ENCODE data around the gene CLEC7A. TPM values are rescaled to one million over a fixed set of nuclear protein-coding genes. Genes with fewer than 3 reads are reported as not detected.
A peak's percentile ranks its signal among the peaks of the same experiment; 100 is the strongest.

Gene CLEC7A
- total RNA-seq (not detected in 2 replicates), polyA plus RNA-seq (0.03 TPM in 1 of 2 replicates, not detected in the other), polyA minus RNA-seq (ENCODE audit: low replicate concordance) (not detected in 2 replicates)
- polyA plus RNA-seq (2012) = not detected in 2 replicates

DNA sequence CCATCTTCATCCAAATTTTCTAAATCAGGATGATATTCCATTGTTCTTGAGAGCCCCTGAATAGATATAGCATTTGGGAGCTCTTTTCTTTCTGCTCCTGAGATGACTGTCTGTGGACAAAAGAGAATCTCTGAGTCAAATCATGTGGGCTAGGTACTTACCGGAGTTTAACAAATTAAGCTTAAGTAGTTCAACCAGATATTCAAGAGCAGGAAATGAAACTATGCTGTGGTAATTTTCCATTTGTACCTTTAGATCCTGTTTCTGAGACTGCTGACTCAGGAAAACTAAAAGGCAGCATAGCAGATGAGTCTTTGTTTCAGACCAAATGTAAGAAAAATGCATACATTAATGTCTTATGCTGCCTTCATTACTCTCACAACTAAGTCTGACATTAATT, at the start of gene CLEC7A:
CLEC7A (minus strand) TSS at position 158 of the 400 bp plus-strand sequence; CDS start at position 41, 117 bp downstream.
- TF ChIP-seq, protein P1, sequence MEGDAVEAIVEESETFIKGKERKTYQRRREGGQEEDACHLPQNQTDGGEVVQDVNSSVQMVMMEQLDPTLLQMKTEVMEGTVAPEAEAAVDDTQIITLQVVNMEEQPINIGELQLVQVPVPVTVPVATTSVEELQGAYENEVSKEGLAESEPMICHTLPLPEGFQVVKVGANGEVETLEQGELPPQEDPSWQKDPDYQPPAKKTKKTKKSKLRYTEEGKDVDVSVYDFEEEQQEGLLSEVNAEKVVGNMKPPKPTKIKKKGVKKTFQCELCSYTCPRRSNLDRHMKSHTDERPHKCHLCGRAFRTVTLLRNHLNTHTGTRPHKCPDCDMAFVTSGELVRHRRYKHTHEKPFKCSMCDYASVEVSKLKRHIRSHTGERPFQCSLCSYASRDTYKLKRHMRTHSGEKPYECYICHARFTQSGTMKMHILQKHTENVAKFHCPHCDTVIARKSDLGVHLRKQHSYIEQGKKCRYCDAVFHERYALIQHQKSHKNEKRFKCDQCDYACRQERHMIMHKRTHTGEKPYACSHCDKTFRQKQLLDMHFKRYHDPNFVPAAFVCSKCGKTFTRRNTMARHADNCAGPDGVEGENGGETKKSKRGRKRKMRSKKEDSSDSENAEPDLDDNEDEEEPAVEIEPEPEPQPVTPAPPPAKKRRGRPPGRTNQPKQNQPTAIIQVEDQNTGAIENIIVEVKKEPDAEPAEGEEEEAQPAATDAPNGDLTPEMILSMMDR (conservative IDR thresholded peaks at IDR 0.05 in 1 of 2, IDR thresholded peaks at IDR 0.05 in 1 of 2; ENCODE audit: low read depth in 1 of 2, low read length in 2 of 2) = no peak
- TF ChIP-seq EZH2 (IDR thresholded peaks at IDR 0.05; ENCODE audit: low read length, missing control alignments) = no peak
- no peak within 1 kb of the TSS for H3K27ac ChIP-seq (ENCODE audit: insufficient read depth, low read length)
- H3K4me2 ChIP-seq (ENCODE audit: extremely low read depth, insufficient read depth, low read length) = no peak within 1 kb of the TSS
- H3K36me3 ChIP-seq (ENCODE audit: control insufficient read depth, insufficient read depth, low read length) = no peaks in the 10 kb centered on the region
- no peaks in the 10 kb centered on the region for H3K9me3 ChIP-seq (ENCODE audit: control insufficient read depth, insufficient read depth, low read depth, low read length)
- H4K20me1 ChIP-seq (ENCODE audit: control insufficient read depth, extremely low read depth, insufficient read depth, low read length) = no peaks in the 10 kb centered on the region
- H3K4me3 ChIP-seq (replicated peaks in 1 of 4; ENCODE audit: control extremely low read depth in 1 of 4, insufficient read depth in 1 of 4, low read depth in 3 of 4, low read length in 4 of 4) = no peak within 1 kb of the TSS
- no peaks in the 10 kb centered on the region for H3K4me1 ChIP-seq (ENCODE audit: control insufficient read depth, extremely low read depth, insufficient read depth, low read length)
- H3K27me3 ChIP-seq (ENCODE audit: control insufficient read depth, insufficient read depth, low read length) = no peaks in the 10 kb centered on the region
- H3K9ac ChIP-seq (ENCODE audit: insufficient read depth, low read length) = no peak within 1 kb of the TSS
- H2AFZ ChIP-seq (ENCODE audit: low read length) = no peak within 1 kb of the TSS
- no peaks in the 10 kb centered on the region for H3K79me2 ChIP-seq (ENCODE audit: control insufficient read depth, insufficient read depth, low read length)
- no peak for DNase-seq (ENCODE audit: low read depth in 2 of 2)

DNA sequence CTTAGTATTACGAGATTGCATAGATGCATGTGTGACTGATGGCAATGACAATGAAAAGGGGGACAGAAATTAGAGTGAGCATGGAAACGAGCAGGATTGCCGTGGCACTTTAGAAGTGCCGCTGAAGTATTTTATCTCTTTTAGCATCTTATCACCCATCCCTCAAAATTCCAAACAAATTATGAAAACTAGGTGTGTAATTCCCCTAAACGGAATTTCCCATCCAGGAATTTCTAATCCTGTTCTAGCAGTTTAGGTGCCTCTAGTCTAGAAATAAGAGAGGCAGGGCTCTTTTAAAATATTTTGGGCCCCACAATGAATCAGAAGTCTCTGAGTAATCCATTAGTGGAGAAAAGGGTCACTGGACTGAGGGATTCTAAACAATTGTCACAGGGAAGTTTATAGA, 49.8 kb upstream of the CLEC7A start:
- H4K20me1 ChIP-seq (ENCODE audit: control insufficient read depth, extremely low read depth, insufficient read depth, low read length) = no peaks in the 10 kb centered on the region
- no peak overlapping the region for H3K4me3 ChIP-seq (replicated peaks in 1 of 4; ENCODE audit: control extremely low read depth in 1 of 4, insufficient read depth in 1 of 4, low read depth in 3 of 4, low read length in 4 of 4)
- no peaks in the 10 kb centered on the region for H3K27me3 ChIP-seq (ENCODE audit: control insufficient read depth, insufficient read depth, low read length)
- peak; percentile 10 to 52 for DNase-seq (ENCODE audit: low read depth in 2 of 2)
- H3K4me1 ChIP-seq (ENCODE audit: control insufficient read depth, extremely low read depth, insufficient read depth, low read length) = peaks cover 25% of the 10 kb centered on the region
- H3K36me3 ChIP-seq (ENCODE audit: control insufficient read depth, insufficient read depth, low read length) = no peaks in the 10 kb centered on the region
- no peak overlapping the region for H2AFZ ChIP-seq (ENCODE audit: low read length)
- H3K9ac ChIP-seq (ENCODE audit: insufficient read depth, low read length) = no peak overlapping the region
- no peaks in the 10 kb centered on the region for H3K79me2 ChIP-seq (ENCODE audit: control insufficient read depth, insufficient read depth, low read length)
- no peak for TF ChIP-seq EZH2 (IDR thresholded peaks at IDR 0.05; ENCODE audit: low read length, missing control alignments)
- TF ChIP-seq, protein P1 (conservative IDR thresholded peaks at IDR 0.05 in 1 of 2, IDR thresholded peaks at IDR 0.05 in 1 of 2; ENCODE audit: low read depth in 1 of 2, low read length in 2 of 2) = no peak
- H3K27ac ChIP-seq (ENCODE audit: insufficient read depth, low read length) = no peak overlapping the region
- no peaks in the 10 kb centered on the region for H3K9me3 ChIP-seq (ENCODE audit: control insufficient read depth, insufficient read depth, low read depth, low read length)
- H3K4me2 ChIP-seq (ENCODE audit: extremely low read depth, insufficient read depth, low read length) = peak overlapping the region; percentile 9

DNA sequence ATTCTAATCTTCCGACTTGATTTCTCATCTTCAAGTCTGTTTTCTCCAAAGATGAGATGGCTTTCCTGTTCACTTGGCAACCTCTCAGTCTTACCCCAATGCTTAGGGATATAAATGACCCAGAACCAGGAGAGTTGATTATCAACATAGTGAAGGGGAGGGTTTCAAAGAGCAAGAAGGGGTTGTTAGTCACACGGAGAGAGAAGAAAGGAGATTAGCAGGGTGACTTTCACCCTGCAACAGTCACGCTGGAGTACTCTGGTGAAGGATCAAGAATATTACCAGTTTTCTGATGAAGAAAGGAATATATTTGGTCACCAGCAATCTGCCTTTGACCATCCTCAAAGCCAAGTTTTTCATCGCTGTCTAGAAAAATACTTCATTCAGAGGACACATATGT, 48.8 kb upstream of the CLEC7A start, which contains the start of gene TMEM52B:
TMEM52B (plus strand) TSS at position 212 of the 400 bp plus-strand sequence. CDS start 543 bp downstream, outside the sequence.
- H3K27ac ChIP-seq (ENCODE audit: insufficient read depth, low read length) = no peak within 1 kb of the TSS
- TF ChIP-seq EZH2 (IDR thresholded peaks at IDR 0.05; ENCODE audit: low read length, missing control alignments) = no peak
- TF ChIP-seq, protein P1 (conservative IDR thresholded peaks at IDR 0.05 in 1 of 2, IDR thresholded peaks at IDR 0.05 in 1 of 2; ENCODE audit: low read depth in 1 of 2, low read length in 2 of 2) = no peak
- H2AFZ ChIP-seq (ENCODE audit: low read length) = no peak within 1 kb of the TSS
- no peaks in the 10 kb centered on the region for H3K79me2 ChIP-seq (ENCODE audit: control insufficient read depth, insufficient read depth, low read length)
- H3K9ac ChIP-seq (ENCODE audit: insufficient read depth, low read length) = no peak within 1 kb of the TSS
- no peaks in the 10 kb centered on the region for H3K9me3 ChIP-seq (ENCODE audit: control insufficient read depth, insufficient read depth, low read depth, low read length)
- H3K4me1 ChIP-seq (ENCODE audit: control insufficient read depth, extremely low read depth, insufficient read depth, low read length) = peaks cover 19% of the 10 kb centered on the region
- H3K36me3 ChIP-seq (ENCODE audit: control insufficient read depth, insufficient read depth, low read length) = no peaks in the 10 kb centered on the region
- no peaks in the 10 kb centered on the region for H3K27me3 ChIP-seq (ENCODE audit: control insufficient read depth, insufficient read depth, low read length)
- peak within 1 kb of the TSS; percentile 9 for H3K4me2 ChIP-seq (ENCODE audit: extremely low read depth, insufficient read depth, low read length)
- DNase-seq (ENCODE audit: low read depth in 2 of 2) = no peak
- no peaks in the 10 kb centered on the region for H4K20me1 ChIP-seq (ENCODE audit: control insufficient read depth, extremely low read depth, insufficient read depth, low read length)
- no peak within 1 kb of the TSS for H3K4me3 ChIP-seq (replicated peaks in 1 of 4; ENCODE audit: control extremely low read depth in 1 of 4, insufficient read depth in 1 of 4, low read depth in 3 of 4, low read length in 4 of 4)
